Upper lobe of left lung (tissue), 6 donors: ENCODE results near the gene MOCS2. TPM values are rescaled to one million over a fixed set of nuclear protein-coding genes. Genes with fewer than 3 reads are reported as not detected.

Experiments
- ATAC-seq, 2 donors: fragments of 200-7000 bp; cut with Tn5 transposase; one replicate each; pipeline ENCODE4 v1.9.1; 2022; ENCODE audit warnings: mild to moderate bottlenecking in 2 of 2, moderate library complexity in 2 of 2; ENCODE audit not compliant: low FRiP score in 2 of 2
- DNase-seq, 2 donors: peaks; one replicate each; pipeline ENCODE4 v3.0.0-alpha.2; 2019 to 2020
- H3K27ac ChIP-seq, 4 donors: fragments of 200-600 bp; sonication (generic); one replicate each; pipeline ENCODE4 v1.5.1; 2016 to 2019
- H3K27me3 ChIP-seq, 4 donors: fragments of 200-600 bp; sonication (generic); one replicate each; pipeline ENCODE4 v1.5.1; 2017 to 2019
- H3K36me3 ChIP-seq, 4 donors: fragments of 200-600 bp; sonication (generic); one replicate each; pipeline ENCODE4 v1.5.1; 2016 to 2019
- H3K4me1 ChIP-seq, 4 donors: fragments of 200-600 bp; sonication (generic); one replicate each; pipeline ENCODE4 v1.5.1; 2018 to 2019
- H3K4me3 ChIP-seq, 4 donors: fragments of 200-600 bp; sonication (generic); one replicate each; pipeline ENCODE4 v1.5.1; 2017 to 2019; ENCODE audit warnings: mild to moderate bottlenecking in 2 of 4, moderate library complexity in 1 of 4
- H3K9me3 ChIP-seq, 4 donors: fragments of 200-600 bp; sonication (generic); one replicate each; pipeline ENCODE4 v1.5.1; 2018 to 2019
- CTCF ChIP-seq, 6 experiments: fragments of 450-650 bp in 4 of 6; fragments of 200-600 bp in 2 of 6; sonication (generic) in 2 of 6; IDR thresholded peaks; one replicate each; pipeline ENCODE4 v1.5.1; 2016 to 2019; ENCODE audit warnings: antibody characterized with exemption in 6 of 6
- EP300 ChIP-seq, 4 donors: sonication (generic); formaldehyde crosslinking; IDR thresholded peaks; one replicate each; pipeline ENCODE4 v1.5.1; 2017; ENCODE audit warnings: antibody characterized with exemption in 4 of 4, control low read depth in 2 of 4
- POLR2A ChIP-seq, 4 donors: fragments of 450-650 bp; IDR thresholded peaks; one replicate each; pipeline ENCODE4 v1.5.1; 2016 to 2017; ENCODE audit warnings: antibody characterized with exemption in 4 of 4, mild to moderate bottlenecking in 2 of 4
- POLR2AphosphoS5 ChIP-seq, 2 donors: sonication (generic); formaldehyde crosslinking; IDR thresholded peaks; one replicate each; pipeline ENCODE4 v1.5.1; 2017; ENCODE audit warnings: antibody characterized with exemption in 2 of 2
- WGBS, 2 donors: methylation state at CpG; one replicate each; pipeline ENCODE4 v1.1.5; 2017 to 2018; 5-methylcytosine and 5-hydroxymethylcytosine counted together
- total RNA-seq, 6 donors: library from RNA; depleted of rRNA in 4 of 6; stranded (reverse); fragments of >200 nt in 4 of 6; gene quantifications; one replicate each; pipeline versions ENCODE4 v1.1.0 to v1.2.1, GENCODE V29; 2016 to 2021
- donor health status: DM: no; HTN: no; CAD: no; lungs with moderate emphysema.
- donor health status: DM: no; HTN: yes; CAD: no; lungs with severe emphysema.

MOCS2 gene
- total RNA-seq, 6 donors from 2014 or later: 21.5 to 65.7 (median 27.0) TPM

DNA sequence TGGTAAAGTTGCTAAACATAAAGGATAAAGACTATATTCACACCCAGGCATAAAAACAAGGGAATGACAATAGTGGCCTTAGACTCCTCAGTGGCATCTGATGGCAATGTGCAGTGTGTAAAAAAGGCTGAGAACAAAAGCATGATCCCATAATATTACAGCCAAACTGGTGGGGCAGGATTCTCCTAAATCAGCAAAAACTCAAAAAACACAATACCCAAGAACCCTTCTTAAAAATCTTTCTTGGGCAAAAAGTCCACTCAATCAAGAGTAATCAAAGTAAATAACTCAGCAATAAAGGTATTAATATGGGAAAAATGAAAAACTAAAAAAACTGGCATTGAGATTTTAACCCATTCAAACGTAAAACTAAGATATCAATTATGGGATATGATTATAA lies 1.6 kb upstream of the MOCS2 start:
- H3K4me3 ChIP-seq: no peak overlapping the region
- no peak for TF ChIP-seq POLR2AphosphoS5 (IDR thresholded peaks at IDR 0.05)
- no peak for TF ChIP-seq CTCF (IDR thresholded peaks at IDR 0.05)
- TF ChIP-seq EP300 (IDR thresholded peaks at IDR 0.05): no peak
- no peak for TF ChIP-seq POLR2A (IDR thresholded peaks at IDR 0.05)
- H3K9me3 ChIP-seq: no peaks in the 10 kb centered on the region
- H3K27me3 ChIP-seq: no peaks in the 10 kb centered on the region
- H3K4me1 ChIP-seq: peaks cover 3 to 23% (median 16%) of the 10 kb centered on the region in 4 donors
- H3K27ac ChIP-seq: no peak overlapping the region
- no peak for DNase-seq
- 89 to 96% methylated on average over 1 of the region's 1 CpG for WGBS, 2 donors
- ATAC-seq: no peak
- peaks cover 0 to 9% (median 0%) of the 10 kb centered on the region in 4 donors for H3K36me3 ChIP-seq

DNA sequence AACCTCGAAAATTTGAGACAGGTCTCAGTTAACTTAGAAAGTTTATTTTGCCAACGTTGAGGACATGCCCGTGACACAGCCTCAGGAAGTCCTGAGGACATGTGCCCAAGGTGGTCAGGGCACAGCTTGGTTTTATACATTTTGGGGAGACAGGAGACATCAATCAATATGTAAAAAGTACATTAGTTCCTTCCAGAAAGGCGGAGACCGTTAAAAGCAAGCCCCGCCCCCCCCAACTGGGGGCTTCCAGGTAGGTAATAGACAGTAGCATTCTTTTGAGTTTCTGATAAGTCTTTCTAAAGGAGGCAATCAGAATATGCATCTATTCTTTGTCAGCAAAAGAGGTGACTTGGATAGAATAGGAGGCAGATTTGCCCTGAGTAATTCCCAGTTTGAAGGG lies 599 bp upstream of the MOCS2 start:
- DNase-seq: no peak
- peak overlapping the region; percentile 68 to 91 (median 76) for H3K27ac ChIP-seq

DNA sequence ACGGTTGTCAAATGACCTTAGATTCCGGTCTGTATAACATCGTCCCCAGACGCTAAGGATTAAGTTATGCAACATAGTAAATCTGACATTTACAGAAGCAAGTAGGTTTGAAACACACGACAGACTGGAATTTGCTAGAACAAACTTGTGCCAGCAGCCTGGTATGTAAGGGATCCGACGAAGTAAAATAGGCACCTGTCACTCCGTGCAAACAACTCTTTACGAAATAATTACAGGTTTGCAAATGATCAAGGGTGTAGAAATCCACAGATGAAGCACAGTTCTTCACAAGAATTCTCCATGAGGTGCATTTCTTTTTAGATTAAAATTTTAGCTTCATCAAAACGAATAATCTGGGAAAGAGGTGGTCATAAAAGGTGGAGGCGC lies 508 bp downstream of the MOCS2 start:
- ATAC-seq: peak in 1 of 2 donors; percentile 40
- TF ChIP-seq EP300 (IDR thresholded peaks at IDR 0.05) (no peak), POLR2A (IDR thresholded peaks at IDR 0.05) (no peak), POLR2AphosphoS5 (IDR thresholded peaks at IDR 0.05) (no peak), CTCF (IDR thresholded peaks at IDR 0.05) (no peak)
- H3K27me3 ChIP-seq: no peaks in the 10 kb centered on the region
- H3K36me3 ChIP-seq: peaks cover 0 to 16% (median 0%) of the 10 kb centered on the region in 4 donors
- H3K27ac ChIP-seq: peak overlapping the region; percentile 68 to 91 (median 76)
- H3K4me1 ChIP-seq: peaks cover 3 to 23% (median 16%) of the 10 kb centered on the region in 4 donors
- peak in 1 of 2 donors; percentile 24 for DNase-seq
- H3K9me3 ChIP-seq: no peaks in the 10 kb centered on the region
- H3K4me3 ChIP-seq: peak overlapping the region; percentile 65 to 75 (median 72)
- WGBS, 2 donors: 1 to 2% methylated on average over 11 of the region's 11 CpGs

More for the DNA sequence above, 599 bp upstream of the MOCS2 start:
- H3K9me3 ChIP-seq: no peaks in the 10 kb centered on the region
- H3K4me3 ChIP-seq: peak overlapping the region; percentile 65 to 75 (median 72)
- H3K27me3 ChIP-seq: no peaks in the 10 kb centered on the region
- peaks cover 3 to 23% (median 16%) of the 10 kb centered on the region in 4 donors for H3K4me1 ChIP-seq
- peaks cover 0 to 9% (median 0%) of the 10 kb centered on the region in 4 donors for H3K36me3 ChIP-seq
- TF ChIP-seq CTCF (IDR thresholded peaks at IDR 0.05) (no peak), POLR2A (IDR thresholded peaks at IDR 0.05) (no peak)
- 11 to 13% methylated on average over 6 of the region's 6 CpGs for WGBS, 2 donors
- no peak for ATAC-seq

DNA sequence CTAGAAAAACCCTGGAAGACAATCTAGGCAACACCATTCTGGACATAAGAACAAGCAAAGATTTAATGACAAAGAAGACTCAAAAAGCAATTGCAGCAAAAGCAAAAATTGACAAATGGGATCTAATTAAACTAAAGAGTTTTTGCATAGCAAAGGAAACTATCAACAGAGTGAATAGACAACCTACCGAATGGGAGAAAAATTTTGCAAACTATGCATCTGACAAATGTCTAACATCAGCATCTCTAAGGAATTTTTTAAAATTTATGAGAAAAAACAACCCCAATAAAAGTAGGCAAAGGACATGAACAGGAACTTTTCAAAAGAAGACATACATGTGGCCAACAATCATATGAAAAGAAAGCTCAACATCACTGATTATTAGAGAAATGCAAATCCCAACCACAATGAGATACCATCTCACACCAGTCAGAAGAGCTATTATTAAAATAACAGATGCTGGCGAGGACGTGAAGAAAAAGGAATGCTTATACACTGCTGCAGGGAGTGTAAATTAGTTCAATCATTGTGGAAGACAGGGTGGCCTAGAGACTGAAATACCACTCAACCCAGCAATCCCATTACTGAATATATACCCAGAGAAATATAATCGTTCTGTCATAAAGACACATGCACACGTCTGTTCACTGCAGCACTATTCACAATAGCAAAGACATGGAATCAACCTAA lies 3.8 kb downstream of the MOCS2 start:
- peaks cover 0 to 38% (median 5%) of the 10 kb centered on the region in 4 donors for H3K36me3 ChIP-seq
- H3K9me3 ChIP-seq: no peaks in the 10 kb centered on the region
- H3K27me3 ChIP-seq: no peaks in the 10 kb centered on the region
- TF ChIP-seq POLR2A (IDR thresholded peaks at IDR 0.05) (no peak), CTCF (IDR thresholded peaks at IDR 0.05) (no peak), POLR2AphosphoS5 (IDR thresholded peaks at IDR 0.05) (no peak), EP300 (IDR thresholded peaks at IDR 0.05) (no peak)
- DNase-seq: no peak
- no peak overlapping the region for H3K4me3 ChIP-seq
- H3K4me1 ChIP-seq: peaks cover 3 to 21% (median 15%) of the 10 kb centered on the region in 4 donors
- 91 to 93% methylated on average over 5 of the region's 5 CpGs for WGBS, 2 donors
- ATAC-seq: no peak
- H3K27ac ChIP-seq: no peak overlapping the region

- H3K9me3 ChIP-seq: no peaks in the 10 kb centered on the region
- DNase-seq (no peak), ATAC-seq (no peak)
- no peaks in the 10 kb centered on the region for H3K4me1 ChIP-seq
- H3K27me3 ChIP-seq: no peaks in the 10 kb centered on the region
- TF ChIP-seq POLR2AphosphoS5 (IDR thresholded peaks at IDR 0.05): no peak
- TF ChIP-seq POLR2A (IDR thresholded peaks at IDR 0.05): no peak
- no peak for TF ChIP-seq EP300 (IDR thresholded peaks at IDR 0.05)
- TF ChIP-seq CTCF (IDR thresholded peaks at IDR 0.05): no peak
- H3K36me3 ChIP-seq: peaks cover 0 to 66% (median 23%) of the 10 kb centered on the region in 4 donors
- H3K4me3 ChIP-seq: no peak overlapping the region
- 85 to 87% methylated on average over 2 of the region's 2 CpGs for WGBS, 2 donors
- no peak overlapping the region for H3K27ac ChIP-seq
Measured at GRCh38 chr5:53100606-53101005, 9.0 kb downstream of the MOCS2 start.
